OCI-LY7 (cell line): ENCODE data around the gene ACP1.

Source experiments
- CTCF ChIP-seq: fragments of 200-600 bp; sonication (generic); conservative IDR thresholded peaks from 2 replicates; pipeline ENCODE4 v1.5.1; 2014; ENCODE audit warnings: mild to moderate bottlenecking, antibody characterized with exemption, low read length, moderate library complexity, mixed read lengths
- EZH2phosphoT487 ChIP-seq: fragments of 200-600 bp; sonication (generic); IDR thresholded peaks from 2 replicates; pipeline ENCODE4 v1.6.1; 2018; ENCODE audit warnings: low read depth, borderline replicate concordance, mild to moderate bottlenecking, mixed run types, antibody characterized with exemption, low read length, moderate library complexity, mixed read lengths

GRCh38 chr2:257842-258241 is 6.9 kb upstream of the ACP1 start:
- TF ChIP-seq CTCF (no peak), EZH2phosphoT487 (no peak)
